Sigmoid colon (tissue), 7 donors: ENCODE results near the gene FNIP2. TPM values are rescaled to one million over a fixed set of nuclear protein-coding genes. Genes with fewer than 3 reads are reported as not detected.

Experiments used
- DNase-seq: peaks from one replicate; pipeline ENCODE4 v3.0.0-alpha.2; 2019
- H3K27ac ChIP-seq, 4 donors: fragments of 200-600 bp; sonication (generic); one replicate each; pipeline ENCODE4 v1.5.1; 2016 to 2019; ENCODE audit warnings: mild to moderate bottlenecking in 1 of 4
- H3K27me3 ChIP-seq, 3 donors: fragments of 200-600 bp; sonication (generic); one replicate each; pipeline ENCODE4 v1.5.1; 2019; ENCODE audit warnings: mild to moderate bottlenecking in 1 of 3
- H3K36me3 ChIP-seq, 4 donors: fragments of 200-600 bp; sonication (generic); one replicate each; pipeline ENCODE4 v1.5.1; 2016 to 2019
- H3K4me1 ChIP-seq, 4 donors: fragments of 200-600 bp; sonication (generic); one replicate each; pipeline ENCODE4 v1.5.1; 2017 to 2019
- H3K4me3 ChIP-seq, 4 donors: fragments of 200-600 bp; sonication (generic); one replicate each; pipeline ENCODE4 v1.5.1; 2017 to 2019; ENCODE audit warnings: mild to moderate bottlenecking in 2 of 4, moderate library complexity in 1 of 4
- H3K9me3 ChIP-seq, 4 donors: fragments of 200-600 bp in 3 of 4; sonication (generic) in 3 of 4; one replicate each; pipeline versions ENCODE4 v1.5.1 to v1.6.1; 2013 to 2019
- CTCF ChIP-seq, 4 experiments: fragments of 450-650 bp in 3 of 4; fragments of 200-600 bp in 1 of 4; IDR thresholded peaks; one replicate each; pipeline ENCODE4 v1.5.1; 2016 to 2019; ENCODE audit warnings: antibody characterized with exemption in 4 of 4, mild to moderate bottlenecking in 3 of 4, moderate library complexity in 2 of 4
- EP300 ChIP-seq, 4 donors: sonication (generic); formaldehyde crosslinking; IDR thresholded peaks; one replicate each; pipeline ENCODE4 v1.6.1; 2017; ENCODE audit warnings: antibody characterized with exemption in 4 of 4
- POLR2A ChIP-seq, 2 donors: fragments of 450-650 bp; IDR thresholded peaks; one replicate each; pipeline ENCODE4 v1.6.1; 2016; ENCODE audit warnings: antibody characterized with exemption in 2 of 2, mild to moderate bottlenecking in 2 of 2, moderate library complexity in 2 of 2
- POLR2AphosphoS5 ChIP-seq, 4 donors: sonication (generic); formaldehyde crosslinking; IDR thresholded peaks; one replicate each; pipeline ENCODE4 v1.6.1; 2017; ENCODE audit warnings: antibody characterized with exemption in 4 of 4
- WGBS, 2 donors: extraction: QIAGEN DNeasy Blood & Tissue Kit; methylation state at CpG; one replicate each; pipeline ENCODE4 v1.1.7; 2013; 5-methylcytosine and 5-hydroxymethylcytosine counted together
- intact Hi-C: fragments of 100-400 bp; cut with DNase I; formaldehyde crosslinking; loops from one replicate; pipeline ENCODE4 v1.15.1; 2023
- polyA plus RNA-seq, 3 donors: library from polyadenylated mRNA; stranded (reverse); fragments of 200-250 nt; gene quantifications; one replicate each; pipeline ENCODE4 v1.2.3, GENCODE V29; 2013
- total RNA-seq, 4 donors: library from RNA; depleted of rRNA; stranded (reverse); fragments of >200 nt; gene quantifications; one replicate each; pipeline ENCODE4 v1.1.0, GENCODE V29; 2016
- donor health status: healthy with polysubstance abuse.
- donor health status: Bipolar disorder and iron deficiency.
- donor health status: healthy.

Gene FNIP2
- total and polyA plus RNA-seq, 7 donors: 14.4 to 38.9 (median 35.2) TPM

- Histone ChIP-seq H3K9me3 (no peaks in the 10 kb centered on the region), H3K36me3 (peaks cover 3 to 75% (median 42%) of the 10 kb centered on the region in 4 donors), H3K27me3 (no peaks in the 10 kb centered on the region), H3K27ac (no peak overlapping the region), H3K4me3 (no peak overlapping the region), H3K4me1 (peaks cover 0 to 1% (median 0%) of the 10 kb centered on the region in 4 donors)
- no peak for DNase-seq
- 80 to 86% methylated on average over 5 of the region's 5 CpGs for WGBS, 2 donors
- intact Hi-C loops: no loop called here
- no peak for TF ChIP-seq POLR2AphosphoS5 (IDR thresholded peaks at IDR 0.05)
- no peak for TF ChIP-seq POLR2A (IDR thresholded peaks at IDR 0.05)
- no peak for TF ChIP-seq EP300 (IDR thresholded peaks at IDR 0.05)
- no peak for TF ChIP-seq CTCF (IDR thresholded peaks at IDR 0.05)
Observed at GRCh38 chr4:158865520-158866177, 96.8 kb downstream of the FNIP2 start.

GRCh38 chr4:158869001-158869400 lies 100.2 kb downstream of the FNIP2 start:
- Histone ChIP-seq H3K27ac (no peak overlapping the region), H3K4me3 (no peak overlapping the region), H3K27me3 (no peaks in the 10 kb centered on the region), H3K4me1 (peaks cover 0 to 10% (median 0%) of the 10 kb centered on the region in 4 donors), H3K9me3 (no peaks in the 10 kb centered on the region), H3K36me3 (peaks cover 3 to 45% (median 25%) of the 10 kb centered on the region in 4 donors)
- no peak for DNase-seq
- TF ChIP-seq POLR2AphosphoS5 (IDR thresholded peaks at IDR 0.05): no peak
- intact Hi-C loops: no loop called here
- WGBS, 2 donors: 95% methylated on average over 15 of the region's 15 CpGs

DNA sequence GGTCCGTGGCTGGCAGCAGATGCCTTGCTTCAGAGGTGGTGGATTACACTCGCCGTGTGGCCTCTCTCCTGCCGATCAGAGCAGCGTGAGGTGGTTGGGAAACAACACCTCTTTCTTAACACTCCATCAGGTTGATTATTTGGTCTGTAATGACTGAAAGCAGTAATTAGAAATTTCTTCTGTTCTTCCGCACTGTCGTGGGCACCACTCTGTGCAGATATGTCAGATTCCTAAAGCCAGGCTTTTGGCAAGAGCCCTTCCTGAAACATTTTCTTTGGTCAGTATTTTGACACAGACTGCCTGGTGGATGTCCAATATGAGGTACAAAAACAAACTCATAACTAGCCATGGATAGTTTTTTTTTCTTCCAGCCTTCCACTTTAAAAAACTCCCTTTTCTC lies 100.9 kb downstream of the FNIP2 start:
- DNase-seq: no peak
- Histone ChIP-seq H3K4me1 (peaks cover 0 to 10% (median 0%) of the 10 kb centered on the region in 4 donors), H3K27ac (no peak overlapping the region), H3K9me3 (no peaks in the 10 kb centered on the region), H3K36me3 (peaks cover 3 to 40% (median 25%) of the 10 kb centered on the region in 4 donors), H3K27me3 (no peaks in the 10 kb centered on the region), H3K4me3 (no peak overlapping the region)
- 93 to 95% methylated on average over 7 of the region's 7 CpGs for WGBS, 2 donors
- TF ChIP-seq POLR2A (IDR thresholded peaks at IDR 0.05): no peak
- TF ChIP-seq POLR2AphosphoS5 (IDR thresholded peaks at IDR 0.05): no peak
- TF ChIP-seq EP300 (IDR thresholded peaks at IDR 0.05): no peak
- no peak for TF ChIP-seq CTCF (IDR thresholded peaks at IDR 0.05)
- intact Hi-C loops: no loop called here

DNA sequence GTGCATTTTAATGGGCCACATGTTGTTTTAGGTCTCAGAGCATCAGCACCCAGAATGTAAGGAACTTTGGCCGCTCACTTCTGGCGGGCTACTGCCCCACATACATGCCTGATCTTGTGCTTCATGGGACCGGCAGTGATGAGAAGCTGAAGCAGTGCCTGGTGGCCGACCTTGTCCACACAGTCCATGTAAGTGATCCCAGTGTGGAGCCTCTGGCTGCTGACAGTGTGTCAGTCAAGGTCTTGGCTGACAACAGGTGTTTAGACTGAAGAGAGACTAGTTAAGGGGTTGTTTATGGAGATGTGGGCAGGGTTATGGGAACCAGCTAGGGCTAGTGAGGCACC lies 101.4 kb downstream of the FNIP2 start:
- H3K9me3 ChIP-seq: no peaks in the 10 kb centered on the region
- H3K27ac ChIP-seq: no peak overlapping the region
- peaks cover 3 to 40% (median 25%) of the 10 kb centered on the region in 4 donors for H3K36me3 ChIP-seq
- TF ChIP-seq POLR2A (IDR thresholded peaks at IDR 0.05): no peak
- TF ChIP-seq EP300 (IDR thresholded peaks at IDR 0.05): no peak
- TF ChIP-seq CTCF (IDR thresholded peaks at IDR 0.05): no peak
- no peak for TF ChIP-seq POLR2AphosphoS5 (IDR thresholded peaks at IDR 0.05)
- no peak for DNase-seq
- H3K4me1 ChIP-seq: peaks cover 0 to 10% (median 0%) of the 10 kb centered on the region in 4 donors
- no peak overlapping the region for H3K4me3 ChIP-seq
- no peaks in the 10 kb centered on the region for H3K27me3 ChIP-seq
- intact Hi-C loops: no loop called here
- 91% methylated on average over 4 of the region's 4 CpGs for WGBS, 2 donors

DNA sequence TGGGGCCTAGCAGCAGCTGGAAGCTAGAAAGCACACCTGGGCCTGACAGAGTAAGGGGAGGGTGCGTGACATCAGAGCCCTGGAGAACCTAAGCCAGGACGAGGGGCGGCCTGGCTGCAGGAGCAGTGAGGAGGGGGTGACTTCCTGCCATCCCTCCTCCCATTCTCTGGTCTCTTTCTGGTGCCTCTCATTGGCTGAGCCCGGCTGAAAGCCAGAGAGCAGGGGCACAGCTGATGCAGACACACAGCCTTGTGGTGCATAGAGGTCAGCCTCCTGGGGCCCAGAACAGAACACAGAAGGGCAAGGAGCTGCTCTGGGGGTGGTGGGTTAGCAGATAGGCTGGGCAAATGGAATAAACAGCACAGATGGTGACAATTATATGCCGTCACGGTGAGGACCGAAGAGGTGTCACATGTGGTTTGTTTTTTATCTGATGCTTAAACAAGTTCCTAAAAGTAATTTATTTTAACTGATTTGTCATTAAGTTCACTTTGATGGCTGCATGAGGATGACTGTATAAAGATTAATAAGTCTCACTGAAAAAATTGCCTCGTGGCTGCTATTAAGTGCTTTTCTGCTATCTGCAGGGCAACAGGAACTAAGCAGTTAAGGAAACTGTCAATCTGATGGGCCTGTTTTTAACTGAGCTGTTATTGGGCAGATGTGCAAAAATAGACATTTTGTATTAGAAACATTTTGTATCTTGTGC lies 102.0 kb downstream of the FNIP2 start:
- H3K9me3 ChIP-seq: no peaks in the 10 kb centered on the region
- no peak for DNase-seq
- peaks cover 3 to 40% (median 25%) of the 10 kb centered on the region in 4 donors for H3K36me3 ChIP-seq
- intact Hi-C loops: no loop called here
- no peaks in the 10 kb centered on the region for H3K27me3 ChIP-seq
- H3K4me1 ChIP-seq: peaks cover 0 to 10% (median 0%) of the 10 kb centered on the region in 4 donors
- WGBS, 2 donors: 75 to 86% methylated on average over 8 of the region's 8 CpGs
- H3K27ac ChIP-seq: no peak overlapping the region
- TF ChIP-seq CTCF (IDR thresholded peaks at IDR 0.05) (no peak), EP300 (IDR thresholded peaks at IDR 0.05) (no peak), POLR2A (IDR thresholded peaks at IDR 0.05) (no peak), POLR2AphosphoS5 (IDR thresholded peaks at IDR 0.05) (no peak)
- no peak overlapping the region for H3K4me3 ChIP-seq
